ENCODE data around the gene C1orf105. TPM values are rescaled to one million over a fixed set of nuclear protein-coding genes. Genes with fewer than 3 reads are reported as not detected.

C1orf105 gene
- total and polyA plus RNA-seq, 10 of the 15 experiments (the other 5 are each of a cell fraction or from before 2014, with no cell fraction given): not detected

DNA sequence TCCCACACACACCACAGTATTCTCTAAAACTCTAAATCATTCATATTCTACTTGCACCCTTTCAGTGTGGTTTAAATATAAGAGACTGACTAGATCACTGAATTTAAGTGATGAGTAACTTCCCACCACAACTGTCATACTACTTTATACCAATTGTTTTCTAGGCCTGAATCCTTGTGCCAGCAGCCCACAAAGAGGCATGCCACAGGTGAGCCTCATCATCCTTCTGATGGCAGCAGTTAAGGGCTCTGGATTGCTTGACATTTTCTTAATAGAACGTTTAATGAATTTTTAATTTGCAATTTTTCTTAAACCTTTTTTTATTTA is 9.6 kb downstream of the C1orf105 start (continued):
- TF ChIP-seq, protein P1, sequence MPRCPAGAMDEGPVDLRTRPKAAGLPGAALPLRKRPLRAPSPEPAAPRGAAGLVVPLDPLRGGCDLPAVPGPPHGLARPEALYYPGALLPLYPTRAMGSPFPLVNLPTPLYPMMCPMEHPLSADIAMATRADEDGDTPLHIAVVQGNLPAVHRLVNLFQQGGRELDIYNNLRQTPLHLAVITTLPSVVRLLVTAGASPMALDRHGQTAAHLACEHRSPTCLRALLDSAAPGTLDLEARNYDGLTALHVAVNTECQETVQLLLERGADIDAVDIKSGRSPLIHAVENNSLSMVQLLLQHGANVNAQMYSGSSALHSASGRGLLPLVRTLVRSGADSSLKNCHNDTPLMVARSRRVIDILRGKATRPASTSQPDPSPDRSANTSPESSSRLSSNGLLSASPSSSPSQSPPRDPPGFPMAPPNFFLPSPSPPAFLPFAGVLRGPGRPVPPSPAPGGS (IDR thresholded peaks at IDR 0.05; ENCODE audit: borderline replicate concordance, insufficient read depth, low read depth, low read length, poor library complexity, severe bottlenecking): no peak
- TF ChIP-seq, protein P2, sequence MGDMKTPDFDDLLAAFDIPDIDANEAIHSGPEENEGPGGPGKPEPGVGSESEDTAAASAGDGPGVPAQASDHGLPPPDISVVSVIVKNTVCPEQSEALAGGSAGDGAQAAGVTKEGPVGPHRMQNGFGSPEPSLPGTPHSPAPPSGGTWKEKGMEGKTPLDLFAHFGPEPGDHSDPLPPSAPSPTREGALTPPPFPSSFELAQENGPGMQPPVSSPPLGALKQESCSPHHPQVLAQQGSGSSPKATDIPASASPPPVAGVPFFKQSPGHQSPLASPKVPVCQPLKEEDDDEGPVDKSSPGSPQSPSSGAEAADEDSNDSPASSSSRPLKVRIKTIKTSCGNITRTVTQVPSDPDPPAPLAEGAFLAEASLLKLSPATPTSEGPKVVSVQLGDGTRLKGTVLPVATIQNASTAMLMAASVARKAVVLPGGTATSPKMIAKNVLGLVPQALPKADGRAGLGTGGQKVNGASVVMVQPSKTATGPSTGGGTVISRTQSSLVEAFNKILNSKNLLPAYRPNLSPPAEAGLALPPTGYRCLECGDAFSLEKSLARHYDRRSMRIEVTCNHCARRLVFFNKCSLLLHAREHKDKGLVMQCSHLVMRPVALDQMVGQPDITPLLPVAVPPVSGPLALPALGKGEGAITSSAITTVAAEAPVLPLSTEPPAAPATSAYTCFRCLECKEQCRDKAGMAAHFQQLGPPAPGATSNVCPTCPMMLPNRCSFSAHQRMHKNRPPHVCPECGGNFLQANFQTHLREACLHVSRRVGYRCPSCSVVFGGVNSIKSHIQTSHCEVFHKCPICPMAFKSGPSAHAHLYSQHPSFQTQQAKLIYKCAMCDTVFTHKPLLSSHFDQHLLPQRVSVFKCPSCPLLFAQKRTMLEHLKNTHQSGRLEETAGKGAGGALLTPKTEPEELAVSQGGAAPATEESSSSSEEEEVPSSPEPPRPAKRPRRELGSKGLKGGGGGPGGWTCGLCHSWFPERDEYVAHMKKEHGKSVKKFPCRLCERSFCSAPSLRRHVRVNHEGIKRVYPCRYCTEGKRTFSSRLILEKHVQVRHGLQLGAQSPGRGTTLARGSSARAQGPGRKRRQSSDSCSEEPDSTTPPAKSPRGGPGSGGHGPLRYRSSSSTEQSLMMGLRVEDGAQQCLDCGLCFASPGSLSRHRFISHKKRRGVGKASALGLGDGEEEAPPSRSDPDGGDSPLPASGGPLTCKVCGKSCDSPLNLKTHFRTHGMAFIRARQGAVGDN (IDR thresholded peaks at IDR 0.05): no peak
- TF ChIP-seq MYC (IDR thresholded peaks at IDR 0.05; ENCODE audit: insufficient read depth, insufficient read length, insufficient replicate concordance, low read length, severe bottlenecking) (no peak), PAX8 (IDR thresholded peaks at IDR 0.05) (no peak), TBL1XR1 (IDR thresholded peaks at IDR 0.05; ENCODE audit: low read depth, low read length) (no peak), ZSCAN29 (IDR thresholded peaks at IDR 0.05) (no peak)
- TF ChIP-seq, protein P3, sequence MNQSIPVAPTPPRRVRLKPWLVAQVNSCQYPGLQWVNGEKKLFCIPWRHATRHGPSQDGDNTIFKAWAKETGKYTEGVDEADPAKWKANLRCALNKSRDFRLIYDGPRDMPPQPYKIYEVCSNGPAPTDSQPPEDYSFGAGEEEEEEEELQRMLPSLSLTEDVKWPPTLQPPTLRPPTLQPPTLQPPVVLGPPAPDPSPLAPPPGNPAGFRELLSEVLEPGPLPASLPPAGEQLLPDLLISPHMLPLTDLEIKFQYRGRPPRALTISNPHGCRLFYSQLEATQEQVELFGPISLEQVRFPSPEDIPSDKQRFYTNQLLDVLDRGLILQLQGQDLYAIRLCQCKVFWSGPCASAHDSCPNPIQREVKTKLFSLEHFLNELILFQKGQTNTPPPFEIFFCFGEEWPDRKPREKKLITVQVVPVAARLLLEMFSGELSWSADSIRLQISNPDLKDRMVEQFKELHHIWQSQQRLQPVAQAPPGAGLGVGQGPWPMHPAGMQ (IDR thresholded peaks at IDR 0.05; ENCODE audit: borderline replicate concordance): no peak

Data from GM12878 (cell line).